K562 (cell line): ENCODE measurements around the gene FAM98C. TPM values are rescaled to one million over a fixed set of nuclear protein-coding genes. Genes with fewer than 3 reads are reported as not detected.

Experiments
- AFF1 ChIP-seq, 2 experiments: fragments of 450-650 bp; IDR thresholded peaks; 2 replicates each; pipeline ENCODE4 v1.6.1; 2018; ENCODE audit warnings: mild to moderate bottlenecking in 2 of 2, low read depth in 1 of 2; ENCODE audit not compliant: partially characterized antibody in 2 of 2
- BRD4 ChIP-seq: fragments of 200-600 bp; sonication (generic); IDR thresholded peaks from 2 replicates; pipeline ENCODE4 v1.6.1; 2017; ENCODE audit warnings: inconsistent platforms
- EWSR1 ChIP-seq: fragments of 450-650 bp; IDR thresholded peaks from 2 replicates; pipeline ENCODE4 v1.6.1; 2018; ENCODE audit warnings: borderline replicate concordance, mild to moderate bottlenecking, low read depth, moderate library complexity; ENCODE audit not compliant: partially characterized antibody
- GTF3C2 ChIP-seq: IDR thresholded peaks from 3 replicates; pipeline ENCODE4 v1.6.1; 2011; ENCODE audit warnings: borderline replicate concordance, mild to moderate bottlenecking, moderate library complexity; ENCODE audit not compliant: insufficient read length; ENCODE audit errors: extremely low read depth
- HINFP ChIP-seq: fragments of 450-650 bp; conservative IDR thresholded peaks from 2 replicates; pipeline ENCODE4 v1.6.1; 2016; ENCODE audit warnings: missing genetic modification characterization, low read depth, mild to moderate bottlenecking, control low read depth, missing compliant biosample characterization
- HMG20B ChIP-seq: fragments of 250-450 bp; sonication (Bioruptor Pico); IDR thresholded peaks from 2 replicates; pipeline ENCODE4 v1.5.0; 2021; ENCODE audit warnings: mild to moderate bottlenecking
- NFE2L1 ChIP-seq: fragments of 450-650 bp; IDR thresholded peaks from 2 replicates; pipeline ENCODE4 v1.6.1; 2016; ENCODE audit warnings: missing genetic modification characterization, low read depth, mild to moderate bottlenecking, missing compliant biosample characterization, moderate library complexity, borderline replicate concordance
- SIRT6 ChIP-seq: IDR thresholded peaks from one replicate; pipeline ENCODE4 v1.6.1; 2012; ENCODE audit warnings: low read depth, mild to moderate bottlenecking, control low read depth, inconsistent platforms, low read length, moderate library complexity
- SMAD2 ChIP-seq: fragments of 150-350 bp; IDR thresholded peaks from 2 replicates; pipeline ENCODE4 v1.6.1; 2014; ENCODE audit warnings: low read depth, mild to moderate bottlenecking, low read length
- SNRNP70 ChIP-seq: fragments of 200-400 bp; formaldehyde crosslinking; optimal IDR thresholded peaks from 2 replicates; pipeline ENCODE3; 2017; ENCODE audit warnings: low read depth, low read length
- SREBF1 ChIP-seq: fragments of 150-350 bp; IDR thresholded peaks from 2 replicates; pipeline ENCODE4 v1.6.1; 2014; ENCODE audit warnings: antibody characterized with exemption, low read depth, low read length, borderline replicate concordance
- SRSF3 ChIP-seq: fragments of 200-400 bp; formaldehyde crosslinking; IDR thresholded peaks from 2 replicates; pipeline ENCODE4 v1.6.1; 2016; ENCODE audit warnings: mild to moderate bottlenecking, low read length, moderate library complexity; ENCODE audit not compliant: insufficient read depth
- TAF9B ChIP-seq: fragments of 450-650 bp; IDR thresholded peaks from 2 replicates; pipeline ENCODE4 v1.6.1; 2018; ENCODE audit warnings: mild to moderate bottlenecking; ENCODE audit not compliant: partially characterized antibody
- TEAD2 ChIP-seq: fragments of 450-650 bp; IDR thresholded peaks from 2 replicates; pipeline ENCODE4 v1.6.1; 2016; ENCODE audit warnings: missing genetic modification characterization, control low read depth, missing compliant biosample characterization
- THAP7 ChIP-seq: fragments of 250-450 bp; sonication (Bioruptor Pico); IDR thresholded peaks from 2 replicates; pipeline ENCODE4 v1.5.0; 2021
- VEZF1 ChIP-seq: fragments of 200-800 bp; sonication (Bioruptor generic); IDR thresholded peaks from 2 replicates; pipeline ENCODE4 v1.6.1; 2017; ENCODE audit warnings: missing genetic modification characterization, missing compliant biosample characterization
- polyA plus RNA-seq, 8 experiments: library from polyadenylated mRNA; depleted of rRNA in 4 of 8; stranded (reverse) in 5 of 8; unstranded in 3 of 8; fragments of >200 nt; fragmentation: Nextera tagmentation in 2 of 8; fragmentation: Illumina TruSeq in 1 of 8; extraction: Ambion mirVana in 2 of 8; extraction: Trizol in 1 of 8; gene quantifications; 2 replicates each; pipeline versions ENCODE4 v1.2.1 to v1.2.3, GENCODE V29; 2011 to 2014; ENCODE audit warnings: inconsistent platforms in 1 of 8, missing spikeins in 1 of 8
- total RNA-seq, 7 experiments: library from RNA; depleted of rRNA in 6 of 7; stranded (reverse); fragments of >200 nt in 6 of 7; fragmentation: Illumina TruSeq in 2 of 7; extraction: Trizol in 2 of 7; gene quantifications; 2 replicates each; pipeline versions ENCODE4 v1.2.1 to v1.2.3, GENCODE V29; 2011 to 2021; ENCODE audit warnings: low replicate concordance in 1 of 7

FAM98C gene
- total and polyA plus RNA-seq, 9 of the 15 experiments (the other 6 are each of a cell fraction or from before 2014, with no cell fraction given): 1.7 to 43.8 (median 13.7) TPM

GRCh38 chr19:38425810-38426466 is 23.0 kb downstream of the FAM98C start, which contains the start of gene RASGRP4 (continued):
- TF ChIP-seq GTF3C2 (no peak), SNRNP70 (no peak), THAP7 (CRISPR knock-in tag) (no peak), AFF1 (IDR thresholded peaks at IDR 0.05; ENCODE audit: low read depth in 1 of 2, partially characterized antibody in 2 of 2) (no peak), SIRT6 (no peak), SRSF3 (no peak), SREBF1 (no peak), BRD4 (no peak), TEAD2 (tag) (no peak), HMG20B (no peak), SMAD2 (no peak), HINFP (tag) (no peak), EWSR1 (no peak), NFE2L1 (tag) (no peak), TAF9B (no peak), VEZF1 (CRISPR knock-in tag) (peak; percentile 90)
